GM19099 (cell line): Measurements from ENCODE around the gene OR10G7.

Experiments used
- POLR2A ChIP-seq: IDR thresholded peaks from 3 replicates; pipeline ENCODE4 v1.6.1; 2011; ENCODE audit warnings: low read depth; ENCODE audit not compliant: insufficient read length; ENCODE audit errors: extremely low read depth

The OR10G7 gene

GRCh38 chr11:124070915-124071622 is 29.9 kb upstream of the OR10G7 start:
- TF ChIP-seq POLR2A = no peak

DNA sequence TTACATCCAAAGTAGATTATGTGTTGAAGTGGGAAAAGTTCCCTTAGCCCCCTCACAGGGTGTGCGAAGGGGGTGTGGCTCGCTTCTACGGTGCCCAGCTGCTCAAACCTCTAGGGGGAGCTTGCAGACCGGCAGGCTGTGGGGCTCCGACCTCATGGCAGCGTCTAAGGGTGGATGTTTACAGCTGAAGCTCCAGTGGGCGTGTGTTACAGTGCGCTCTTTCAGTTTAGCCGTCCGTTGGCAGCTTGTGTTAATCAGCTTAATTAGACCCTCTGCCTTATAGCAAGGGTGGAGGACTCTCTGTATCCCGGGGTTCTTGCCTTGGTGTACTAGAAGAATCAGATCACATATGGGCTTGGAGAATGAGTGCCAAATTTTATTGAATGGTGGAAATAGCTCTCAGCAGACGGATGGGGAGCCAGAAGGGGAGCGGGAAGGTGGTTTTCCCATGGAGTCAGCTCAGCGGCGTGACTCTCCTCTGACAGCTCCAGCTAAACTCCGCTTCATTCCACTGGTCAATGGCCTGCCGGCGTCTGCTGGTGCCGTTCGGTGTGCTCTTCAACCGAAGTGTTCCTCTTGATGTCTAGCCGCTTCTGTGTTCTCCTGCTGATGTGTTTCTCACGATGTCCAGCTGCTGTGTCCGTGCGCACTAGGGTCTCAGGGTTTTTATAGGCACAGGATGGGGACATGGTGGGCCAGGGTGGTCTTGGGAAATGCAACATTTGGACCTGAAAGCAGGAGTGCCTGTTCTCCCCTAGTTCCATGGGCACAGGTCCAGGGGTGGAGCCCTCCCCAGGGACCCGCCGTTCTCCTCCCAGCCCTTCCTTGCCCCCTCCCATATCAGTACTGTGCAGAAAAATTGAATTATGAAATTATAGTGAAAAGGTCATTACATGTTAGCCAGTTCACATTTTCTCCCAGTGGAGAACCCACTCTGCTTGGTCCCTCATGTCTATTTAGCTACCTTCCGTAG is 28.6 kb upstream of the OR10G7 start:
- no peak for TF ChIP-seq POLR2A

- no peak for TF ChIP-seq POLR2A
Measured at GRCh38 chr11:124068601-124069110, 27.5 kb upstream of the OR10G7 start.

- TF ChIP-seq POLR2A = no peak
Measured at GRCh38 chr11:124052966-124053365, 11.8 kb upstream of the OR10G7 start.

- no peak for TF ChIP-seq POLR2A
Measured at GRCh38 chr11:124050748-124051147, 9.6 kb upstream of the OR10G7 start.

DNA sequence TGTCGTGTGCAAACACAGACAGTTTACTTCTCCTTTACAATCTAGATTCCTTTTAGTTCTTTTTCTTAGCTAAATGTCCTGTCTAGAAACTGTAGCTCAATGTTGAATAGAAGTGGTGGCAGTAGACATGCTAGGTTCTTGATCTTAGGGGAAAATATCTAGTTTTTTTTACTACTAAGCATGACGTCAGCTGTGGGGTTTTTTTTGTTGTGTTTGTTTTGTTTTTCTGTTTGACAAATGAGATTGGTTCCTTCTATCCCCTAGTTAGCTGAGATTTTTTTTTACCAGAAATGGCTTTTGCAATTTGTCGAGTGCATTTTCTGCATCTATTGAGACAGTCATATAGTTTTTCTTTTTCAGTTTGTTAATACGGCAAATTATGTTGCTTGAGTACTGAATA is 2.3 kb upstream of the OR10G7 start:
- TF ChIP-seq POLR2A = no peak

- TF ChIP-seq POLR2A = no peak
Measured at GRCh38 chr11:124039557-124039956, 1.6 kb downstream of the OR10G7 start.

GRCh38 chr11:124036666-124037065 is 4.5 kb downstream of the OR10G7 start:
- TF ChIP-seq POLR2A = no peak

GRCh38 chr11:124026498-124026897 is 14.6 kb downstream of the OR10G7 start, which contains the start of gene OR10G8:
Gene OR10G8, plus strand, starts transcription at chr11:124026798. Its CDS starts 2,825 bp downstream, at chr11:124029623.
- TF ChIP-seq POLR2A = no peak

DNA sequence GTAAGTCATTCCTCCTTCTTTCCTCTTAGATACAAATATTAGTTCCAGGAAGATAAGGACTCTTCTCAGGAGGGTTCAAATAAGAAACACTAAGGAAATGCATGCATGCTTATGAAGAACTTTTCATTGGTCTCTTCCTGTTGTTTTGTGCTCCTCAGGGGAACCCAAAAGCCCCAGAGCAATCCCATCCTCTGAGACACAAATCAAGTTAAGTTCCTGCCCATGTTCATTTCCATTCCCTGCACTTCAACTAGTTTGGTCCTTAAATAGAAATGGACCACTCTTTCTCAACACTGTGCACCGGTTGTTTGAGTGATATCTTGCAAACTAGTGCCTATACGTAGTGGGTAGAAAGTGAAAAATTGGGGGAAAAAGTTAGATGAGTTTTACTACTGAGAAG is 28.4 kb downstream of the OR10G7 start, which contains the start of gene OR10G4:
Gene OR10G4, plus strand, starts transcription at position 301 of the 400 bp plus-strand sequence. CDS start 2,578 bp downstream, outside the sequence.
- TF ChIP-seq POLR2A = no peak

- TF ChIP-seq POLR2A = no peak
Measured at GRCh38 chr11:123995119-123995518, 46.0 kb downstream of the OR10G7 start, which contains the start of gene OR10G6. Gene OR10G6, minus strand, starts transcription at chr11:123995161. Its CDS starts 0 bp downstream, at chr11:123995161.
